GM10847 (cell line): ENCODE data around the gene NBPF3.

Experiments used
- POLR2A ChIP-seq: IDR thresholded peaks from 2 replicates; pipeline ENCODE4 v1.6.1; 2011; ENCODE audit not compliant: insufficient read length; ENCODE audit errors: extremely low read depth

Gene NBPF3

GRCh38 chr1:21518774-21519455, 79.0 kb downstream of the NBPF3 start:
- TF ChIP-seq POLR2A, result no peak

- TF ChIP-seq POLR2A, result no peak
Observed at GRCh38 chr1:21520899-21521716, 81.2 kb downstream of the NBPF3 start.

- no peak for TF ChIP-seq POLR2A
Observed at GRCh38 chr1:21521717-21522060, 81.8 kb downstream of the NBPF3 start.

GRCh38 chr1:21522525-21523038, 82.6 kb downstream of the NBPF3 start:
- TF ChIP-seq POLR2A, result no peak

GRCh38 chr1:21523297-21523813, 83.4 kb downstream of the NBPF3 start:
- TF ChIP-seq POLR2A, result no peak

- TF ChIP-seq POLR2A, result no peak
Observed at GRCh38 chr1:21524220-21524619, 84.3 kb downstream of the NBPF3 start.

GRCh38 chr1:21524686-21525339, 84.9 kb downstream of the NBPF3 start:
- no peak for TF ChIP-seq POLR2A

- no peak for TF ChIP-seq POLR2A
Observed at GRCh38 chr1:21525340-21525717, 85.4 kb downstream of the NBPF3 start.

GRCh38 chr1:21526441-21526840, 86.5 kb downstream of the NBPF3 start:
- no peak for TF ChIP-seq POLR2A

- TF ChIP-seq POLR2A, result no peak
Observed at GRCh38 chr1:21530368-21531016, 90.6 kb downstream of the NBPF3 start.

- no peak for TF ChIP-seq POLR2A
Observed at GRCh38 chr1:21531241-21531640, 91.3 kb downstream of the NBPF3 start.

- no peak for TF ChIP-seq POLR2A
Observed at GRCh38 chr1:21532496-21532895, 92.6 kb downstream of the NBPF3 start.

GRCh38 chr1:21532992-21533534, 93.1 kb downstream of the NBPF3 start:
- TF ChIP-seq POLR2A, result no peak

GRCh38 chr1:21534146-21534545, 94.2 kb downstream of the NBPF3 start:
- no peak for TF ChIP-seq POLR2A
